ENCODE data around the gene ALAD. TPM values are rescaled to one million over a fixed set of nuclear protein-coding genes. Genes with fewer than 3 reads are reported as not detected.
A peak's percentile ranks its signal among the peaks of the same experiment; 100 is the strongest.

Gene ALAD
- total and polyA plus RNA-seq, 2 of the 13 experiments (the other 11 are each of a cell fraction or from before 2014, with no cell fraction given), result 21.8 to 30.1 TPM

- TF ChIP-seq BATF2 (CRISPR knock-in tag; IDR thresholded peaks at IDR 0.05), result no peak
- TF ChIP-seq RARA (CRISPR knock-in tag; IDR thresholded peaks at IDR 0.05), result peak; percentile 87
- TF ChIP-seq KDM2A (CRISPR knock-in tag; IDR thresholded peaks at IDR 0.05; ENCODE audit: borderline replicate concordance, low read depth), result peak; percentile 45; the same call in 1 of the 2 replicates
- TF ChIP-seq ZNF530 (CRISPR knock-in tag; IDR thresholded peaks at IDR 0.05; ENCODE audit: low read depth), result no peak
- no peak for TF ChIP-seq ZNF619 (CRISPR knock-in tag; IDR thresholded peaks at IDR 0.05)
- TF ChIP-seq MIER3 (CRISPR knock-in tag; IDR thresholded peaks at IDR 0.05; ENCODE audit: borderline replicate concordance), result no peak; the same call in 1 of the 2 replicates
- TF ChIP-seq ZNF30 (CRISPR knock-in tag; IDR thresholded peaks at IDR 0.05), result no peak
- TF ChIP-seq ZEB1 (IDR thresholded peaks at IDR 0.05; ENCODE audit: insufficient replicate concordance, low read depth), result peak; percentile 20
- no peak for TF ChIP-seq ATRX (CRISPR knock-in tag; IDR thresholded peaks at IDR 0.05; ENCODE audit: borderline replicate concordance)
- TF ChIP-seq ZNF224 (CRISPR knock-in tag; IDR thresholded peaks at IDR 0.05), result peak; percentile 78
- TF ChIP-seq ZFYVE20 (CRISPR knock-in tag; IDR thresholded peaks at IDR 0.05; ENCODE audit: borderline replicate concordance, low read depth), result no peak
- TF ChIP-seq ZNF543 (CRISPR knock-in tag; IDR thresholded peaks at IDR 0.05), result 0 out of 2 replicates have a peak, but pooled peaks have one; percentile 32
- 0 out of 2 replicates have a peak, but pooled peaks have one; percentile 33 for TF ChIP-seq TFE3 (CRISPR knock-in tag; IDR thresholded peaks at IDR 0.05)
- TF ChIP-seq SP4 (CRISPR knock-in tag; IDR thresholded peaks at IDR 0.05), result no peak; the same call in none of the 2 replicates
- peak; percentile 63 to 65 for TF ChIP-seq POLR2A (IDR thresholded peaks at IDR 0.05; ENCODE audit: insufficient read depth in 1 of 2, low read depth in 2 of 2, low read length in 2 of 2)
- TF ChIP-seq ZFP1 (CRISPR knock-in tag; IDR thresholded peaks at IDR 0.05), result peak; percentile 86
- TF ChIP-seq POLR2AphosphoS2 (IDR thresholded peaks at IDR 0.05; ENCODE audit: low read depth, low read length), result no peak
- TF ChIP-seq HMG20A (CRISPR knock-in tag; IDR thresholded peaks at IDR 0.05; ENCODE audit: borderline replicate concordance), result peak; percentile 55
- TF ChIP-seq IKZF5 (CRISPR knock-in tag; IDR thresholded peaks at IDR 0.05), result peak; percentile 77; the same call in 1 of the 2 replicates
- TF ChIP-seq ZNF225 (CRISPR knock-in tag; IDR thresholded peaks at IDR 0.05), result no peak
- peak; percentile 89 for TF ChIP-seq RFXAP (CRISPR knock-in tag; IDR thresholded peaks at IDR 0.05; ENCODE audit: borderline replicate concordance)
- TF ChIP-seq NFYB (CRISPR knock-in tag; IDR thresholded peaks at IDR 0.05), result peak; percentile 54
- no peak for TF ChIP-seq ZSCAN25 (CRISPR knock-in tag; IDR thresholded peaks at IDR 0.05)
- no peak for TF ChIP-seq NONO (IDR thresholded peaks at IDR 0.05)
- peak; percentile 57; the same call in 1 of the 2 replicates for TF ChIP-seq NONO (CRISPR knock-in tag; conservative IDR thresholded peaks at IDR 0.05)
- peak; percentile 85 for TF ChIP-seq PHF21A (CRISPR knock-in tag; IDR thresholded peaks at IDR 0.05)
- TF ChIP-seq RBM39 (IDR thresholded peaks at IDR 0.05; ENCODE audit: low read depth, low read length, poor library complexity, severe bottlenecking), result peak; percentile 53
- TF ChIP-seq HOXA9 (CRISPR knock-in tag; IDR thresholded peaks at IDR 0.05; ENCODE audit: borderline replicate concordance), result no peak
- no peak for TF ChIP-seq FOXA1 (IDR thresholded peaks at IDR 0.05)
- no peak for TF ChIP-seq FOXA1 (CRISPR knock-in tag; IDR thresholded peaks at IDR 0.05)
Measured at GRCh38 chr9:113387560-113388230, 13.4 kb downstream of the ALAD start (continued).

All from HepG2 (cell line).